ENCODE results near the gene CTNNA3.

DNA sequence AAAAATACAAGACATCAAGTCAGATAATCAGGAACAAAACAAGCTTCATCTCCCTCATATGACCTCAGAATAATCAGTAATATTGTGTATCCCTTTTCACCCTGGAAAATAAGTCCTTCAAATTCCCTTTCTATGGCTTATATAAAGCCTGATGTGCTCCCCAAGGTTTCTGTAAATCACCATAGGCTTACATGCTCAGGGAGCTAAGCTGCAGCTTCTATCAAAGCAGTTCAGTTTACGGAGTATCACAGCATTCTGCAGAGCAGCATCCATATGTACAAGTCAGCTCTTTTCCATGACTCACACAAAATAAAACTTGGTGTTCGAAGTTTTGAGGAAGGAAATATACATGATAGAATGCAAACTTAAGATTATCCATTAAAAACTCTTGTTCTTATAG, 544.5 kb downstream of the CTNNA3 start:
- TF ChIP-seq, protein P1, sequence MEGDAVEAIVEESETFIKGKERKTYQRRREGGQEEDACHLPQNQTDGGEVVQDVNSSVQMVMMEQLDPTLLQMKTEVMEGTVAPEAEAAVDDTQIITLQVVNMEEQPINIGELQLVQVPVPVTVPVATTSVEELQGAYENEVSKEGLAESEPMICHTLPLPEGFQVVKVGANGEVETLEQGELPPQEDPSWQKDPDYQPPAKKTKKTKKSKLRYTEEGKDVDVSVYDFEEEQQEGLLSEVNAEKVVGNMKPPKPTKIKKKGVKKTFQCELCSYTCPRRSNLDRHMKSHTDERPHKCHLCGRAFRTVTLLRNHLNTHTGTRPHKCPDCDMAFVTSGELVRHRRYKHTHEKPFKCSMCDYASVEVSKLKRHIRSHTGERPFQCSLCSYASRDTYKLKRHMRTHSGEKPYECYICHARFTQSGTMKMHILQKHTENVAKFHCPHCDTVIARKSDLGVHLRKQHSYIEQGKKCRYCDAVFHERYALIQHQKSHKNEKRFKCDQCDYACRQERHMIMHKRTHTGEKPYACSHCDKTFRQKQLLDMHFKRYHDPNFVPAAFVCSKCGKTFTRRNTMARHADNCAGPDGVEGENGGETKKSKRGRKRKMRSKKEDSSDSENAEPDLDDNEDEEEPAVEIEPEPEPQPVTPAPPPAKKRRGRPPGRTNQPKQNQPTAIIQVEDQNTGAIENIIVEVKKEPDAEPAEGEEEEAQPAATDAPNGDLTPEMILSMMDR (IDR thresholded peaks at IDR 0.05), result no peak
- TF ChIP-seq POLR2A (IDR thresholded peaks at IDR 0.05) (no peak), POLR2AphosphoS5 (IDR thresholded peaks at IDR 0.05) (no peak), EP300 (IDR thresholded peaks at IDR 0.05) (no peak)
